ENCODE data around the gene OR2AK2.
A peak's percentile ranks its signal among the peaks of the same experiment; 100 is the strongest.
"Not testable (repeated sequence)": the region's sequence is repeated elsewhere in the genome, so short reads cannot be mapped to it uniquely, and the experiment has no call there.

DNA sequence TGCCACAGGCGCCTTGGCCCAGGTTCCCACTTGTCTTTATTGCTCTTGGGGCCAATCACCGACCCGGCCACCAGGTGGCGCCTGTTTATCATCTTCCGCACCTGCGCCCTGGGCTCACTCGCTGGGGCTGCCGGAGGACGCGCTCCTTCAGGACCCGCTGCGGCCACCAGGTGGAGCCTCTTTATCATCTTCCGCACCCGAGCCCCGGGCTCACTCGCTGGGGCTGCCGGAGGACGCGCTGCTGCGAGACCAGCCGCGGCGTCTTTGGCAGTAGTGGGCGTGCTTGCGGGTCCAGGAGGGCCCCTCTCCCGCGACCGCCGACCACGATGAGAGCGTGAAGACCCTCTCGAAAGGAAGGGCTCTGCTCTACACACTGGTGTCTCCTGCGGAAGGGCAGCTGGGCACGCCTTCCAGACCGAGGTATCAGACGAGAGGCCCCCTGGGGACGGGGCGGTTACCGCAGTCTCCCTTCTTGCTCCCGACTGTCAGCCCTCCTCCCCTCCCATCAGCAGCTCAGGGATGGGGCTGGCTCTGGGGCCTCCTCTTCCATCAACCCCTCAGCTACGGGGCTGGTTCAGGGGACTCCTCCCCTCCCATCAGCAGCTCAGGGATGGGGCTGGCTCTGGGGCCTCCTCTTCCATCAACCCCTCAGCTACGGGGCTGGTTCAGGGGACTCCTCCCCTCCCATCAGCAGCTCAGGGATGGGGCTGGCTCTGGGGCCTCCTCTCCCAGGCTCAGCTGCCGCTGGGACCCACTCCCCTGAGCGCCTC is 27.9 kb upstream of the OR2AK2 start:
- TF ChIP-seq, protein P1, sequence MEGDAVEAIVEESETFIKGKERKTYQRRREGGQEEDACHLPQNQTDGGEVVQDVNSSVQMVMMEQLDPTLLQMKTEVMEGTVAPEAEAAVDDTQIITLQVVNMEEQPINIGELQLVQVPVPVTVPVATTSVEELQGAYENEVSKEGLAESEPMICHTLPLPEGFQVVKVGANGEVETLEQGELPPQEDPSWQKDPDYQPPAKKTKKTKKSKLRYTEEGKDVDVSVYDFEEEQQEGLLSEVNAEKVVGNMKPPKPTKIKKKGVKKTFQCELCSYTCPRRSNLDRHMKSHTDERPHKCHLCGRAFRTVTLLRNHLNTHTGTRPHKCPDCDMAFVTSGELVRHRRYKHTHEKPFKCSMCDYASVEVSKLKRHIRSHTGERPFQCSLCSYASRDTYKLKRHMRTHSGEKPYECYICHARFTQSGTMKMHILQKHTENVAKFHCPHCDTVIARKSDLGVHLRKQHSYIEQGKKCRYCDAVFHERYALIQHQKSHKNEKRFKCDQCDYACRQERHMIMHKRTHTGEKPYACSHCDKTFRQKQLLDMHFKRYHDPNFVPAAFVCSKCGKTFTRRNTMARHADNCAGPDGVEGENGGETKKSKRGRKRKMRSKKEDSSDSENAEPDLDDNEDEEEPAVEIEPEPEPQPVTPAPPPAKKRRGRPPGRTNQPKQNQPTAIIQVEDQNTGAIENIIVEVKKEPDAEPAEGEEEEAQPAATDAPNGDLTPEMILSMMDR (IDR thresholded peaks at IDR 0.05 in 4 of 5, conservative IDR thresholded peaks at IDR 0.05 in 1 of 5), result peak in 3 of 5 experiments; percentile 15 to 40 (median 26)
- not testable (repeated sequence) for TF ChIP-seq POLR2A (IDR thresholded peaks at IDR 0.05)
